Measurements from ENCODE around the gene RARB. TPM values are rescaled to one million over a fixed set of nuclear protein-coding genes. Genes with fewer than 3 reads are reported as not detected.

Gene RARB
- total RNA-seq, 1 donor from 2014 or later: not detected

- no peak for TF ChIP-seq CTCF (IDR thresholded peaks at IDR 0.05)
- H3K36me3 Mint-ChIP-seq (ENCODE audit: low read depth): no peaks in the 10 kb centered on the region
- no peaks in the 10 kb centered on the region for H3K27me3 Mint-ChIP-seq
- H3K27ac Mint-ChIP-seq: no peak overlapping the region
- ATAC-seq (ENCODE audit: low read depth): no peak
- DNase-seq: no peak
- no peaks in the 10 kb centered on the region for H3K4me1 Mint-ChIP-seq
- no peak overlapping the region for H3K4me3 Mint-ChIP-seq
- ChIA-PET CTCF (no interaction called here), POLR2A (no interaction called here)
- H3K9me3 Mint-ChIP-seq: no peaks in the 10 kb centered on the region
- intact Hi-C loops (cut with micrococcal nuclease): no loop called here
These were observed 24.1 kb downstream of the RARB start for GRCh38 chr3:25452192-25452591.

GRCh38 chr3:25452740-25453139, 24.7 kb downstream of the RARB start:
- CTCF ChIA-PET: no interaction called here

GRCh38 chr3:25453619-25454004, 25.5 kb downstream of the RARB start:
- CTCF ChIA-PET: no interaction called here
- no peak for ATAC-seq (ENCODE audit: low read depth)
- no peak for TF ChIP-seq CTCF (IDR thresholded peaks at IDR 0.05)

More at GRCh38 chr3:25452740-25453139, 24.7 kb downstream of the RARB start:
- POLR2A ChIA-PET: no interaction called here
- H3K36me3 Mint-ChIP-seq (ENCODE audit: low read depth): no peaks in the 10 kb centered on the region
- no peaks in the 10 kb centered on the region for H3K9me3 Mint-ChIP-seq
- no peaks in the 10 kb centered on the region for H3K27me3 Mint-ChIP-seq
- intact Hi-C loops (cut with micrococcal nuclease): no loop called here
- no peak for TF ChIP-seq CTCF (IDR thresholded peaks at IDR 0.05)
- no peak overlapping the region for H3K4me3 Mint-ChIP-seq
- ATAC-seq (ENCODE audit: low read depth) (no peak), DNase-seq (no peak)
- H3K4me1 Mint-ChIP-seq: no peaks in the 10 kb centered on the region
- no peak overlapping the region for H3K27ac Mint-ChIP-seq

GRCh38 chr3:25454005-25454927, 26.2 kb downstream of the RARB start:
- no peak for ATAC-seq (ENCODE audit: low read depth)
- TF ChIP-seq CTCF (IDR thresholded peaks at IDR 0.05): no peak
- CTCF ChIA-PET: no interaction called here
- intact Hi-C loops (cut with micrococcal nuclease): no loop called here
- no peak overlapping the region for H3K27ac Mint-ChIP-seq
- DNase-seq: no peak
- H3K4me3 Mint-ChIP-seq: no peak overlapping the region
- H3K27me3 Mint-ChIP-seq: no peaks in the 10 kb centered on the region
- H3K36me3 Mint-ChIP-seq (ENCODE audit: low read depth): no peaks in the 10 kb centered on the region
- H3K4me1 Mint-ChIP-seq: no peaks in the 10 kb centered on the region
- H3K9me3 Mint-ChIP-seq: no peaks in the 10 kb centered on the region
- POLR2A ChIA-PET: no interaction called here

More at GRCh38 chr3:25453619-25454004, 25.5 kb downstream of the RARB start:
- intact Hi-C loops (cut with micrococcal nuclease): no loop called here
- DNase-seq: no peak
- Mint-ChIP-seq H3K4me3 (no peak overlapping the region), H3K4me1 (no peaks in the 10 kb centered on the region), H3K27me3 (no peaks in the 10 kb centered on the region), H3K27ac (no peak overlapping the region), H3K36me3 (ENCODE audit: low read depth) (no peaks in the 10 kb centered on the region), H3K9me3 (no peaks in the 10 kb centered on the region)
- POLR2A ChIA-PET: no interaction called here

- H3K36me3 Mint-ChIP-seq (ENCODE audit: low read depth): no peaks in the 10 kb centered on the region
- no peak overlapping the region for H3K4me3 Mint-ChIP-seq
- ATAC-seq (ENCODE audit: low read depth) (no peak), DNase-seq (no peak)
- TF ChIP-seq CTCF (IDR thresholded peaks at IDR 0.05): no peak
- CTCF ChIA-PET: no interaction called here
- intact Hi-C loops (cut with micrococcal nuclease): no loop called here
- POLR2A ChIA-PET: no interaction called here
- H3K27ac Mint-ChIP-seq: no peak overlapping the region
- H3K9me3 Mint-ChIP-seq: no peaks in the 10 kb centered on the region
- H3K4me1 Mint-ChIP-seq: no peaks in the 10 kb centered on the region
- H3K27me3 Mint-ChIP-seq: no peaks in the 10 kb centered on the region
These were observed 27.5 kb downstream of the RARB start for GRCh38 chr3:25455441-25456132.
